HG02870 (cell line): Measurements from ENCODE around the gene OR5H6.
A peak's percentile ranks its signal among the peaks of the same experiment; 100 is the strongest.
"Not testable (repeated sequence)": the region's sequence is repeated elsewhere in the genome, so short reads cannot be mapped to it uniquely, and the experiment has no call there.

ENCODE experiments used
- ATAC-seq: cut with Tn5 transposase; IDR thresholded peaks from one replicate; pipeline ENCODE4 v1.9.1; 2021; ENCODE audit warnings: mild to moderate bottlenecking, moderate library complexity; ENCODE audit not compliant: unreplicated experiment

Gene OR5H6

GRCh38 chr3:98263944-98264343 is at the start of gene OR5H6:
OR5H6 (plus strand) TSS chr3:98264244; CDS start chr3:98264333, 89 bp downstream.
- no peak for ATAC-seq

- no peak for ATAC-seq
These were observed 49.0 kb upstream of the OR5H6 start for GRCh38 chr3:98215051-98215450.

GRCh38 chr3:98223907-98224672 is 40.0 kb upstream of the OR5H6 start:
- no peak for ATAC-seq

GRCh38 chr3:98232489-98232888 is 31.6 kb upstream of the OR5H6 start:
- no peak for ATAC-seq

GRCh38 chr3:98233468-98233867 is 30.6 kb upstream of the OR5H6 start:
- no peak for ATAC-seq

GRCh38 chr3:98240131-98240530 is 23.9 kb upstream of the OR5H6 start:
- no peak for ATAC-seq

GRCh38 chr3:98242155-98242554 is 21.9 kb upstream of the OR5H6 start:
- no peak for ATAC-seq

GRCh38 chr3:98243843-98244242 is 20.2 kb upstream of the OR5H6 start:
- ATAC-seq: no peak

GRCh38 chr3:98246142-98246541 is 17.9 kb upstream of the OR5H6 start:
- ATAC-seq: no peak

GRCh38 chr3:98256026-98256425 is 8.0 kb upstream of the OR5H6 start:
- not testable (repeated sequence) for ATAC-seq

GRCh38 chr3:98259707-98260106 is 4.3 kb upstream of the OR5H6 start:
- peak; percentile 61 for ATAC-seq

GRCh38 chr3:98262046-98262445 is 2.0 kb upstream of the OR5H6 start:
- ATAC-seq: no peak

- no peak for ATAC-seq
These were observed 5.8 kb downstream of the OR5H6 start for GRCh38 chr3:98269846-98270245.

GRCh38 chr3:98272126-98272525 is 8.1 kb downstream of the OR5H6 start:
- ATAC-seq: no peak

GRCh38 chr3:98274914-98275313 is 10.9 kb downstream of the OR5H6 start:
- no peak for ATAC-seq

GRCh38 chr3:98282205-98282604 is 18.2 kb downstream of the OR5H6 start, which contains the start of gene OR5H2:
OR5H2 (plus strand) TSS chr3:98282505; CDS start chr3:98282903, 398 bp downstream.
- ATAC-seq: no peak

- ATAC-seq: no peak
These were observed 26.9 kb downstream of the OR5H6 start for GRCh38 chr3:98290916-98291315.

- no peak for ATAC-seq
These were observed 27.4 kb downstream of the OR5H6 start for GRCh38 chr3:98291332-98291957.
